ENCODE results near the gene ST7. TPM values are rescaled to one million over a fixed set of nuclear protein-coding genes. Genes with fewer than 3 reads are reported as not detected.

Gene ST7
- total RNA-seq, 1 donor from 2014 or later, result 107 TPM

- DNase-seq, result no peak
- Mint-ChIP-seq H3K27ac (ENCODE audit: unreplicated experiment) (no peak overlapping the region), H3K36me3 (ENCODE audit: unreplicated experiment) (no peaks in the 10 kb centered on the region), H3K4me1 (ENCODE audit: low read depth, unreplicated experiment) (peaks cover 7% of the 10 kb centered on the region), H3K9me3 (ENCODE audit: unreplicated experiment) (no peaks in the 10 kb centered on the region), H3K4me3 (ENCODE audit: unreplicated experiment) (no peak overlapping the region), H3K27me3 (ENCODE audit: unreplicated experiment) (peaks cover 2% of the 10 kb centered on the region)
- TF ChIP-seq, protein P1, sequence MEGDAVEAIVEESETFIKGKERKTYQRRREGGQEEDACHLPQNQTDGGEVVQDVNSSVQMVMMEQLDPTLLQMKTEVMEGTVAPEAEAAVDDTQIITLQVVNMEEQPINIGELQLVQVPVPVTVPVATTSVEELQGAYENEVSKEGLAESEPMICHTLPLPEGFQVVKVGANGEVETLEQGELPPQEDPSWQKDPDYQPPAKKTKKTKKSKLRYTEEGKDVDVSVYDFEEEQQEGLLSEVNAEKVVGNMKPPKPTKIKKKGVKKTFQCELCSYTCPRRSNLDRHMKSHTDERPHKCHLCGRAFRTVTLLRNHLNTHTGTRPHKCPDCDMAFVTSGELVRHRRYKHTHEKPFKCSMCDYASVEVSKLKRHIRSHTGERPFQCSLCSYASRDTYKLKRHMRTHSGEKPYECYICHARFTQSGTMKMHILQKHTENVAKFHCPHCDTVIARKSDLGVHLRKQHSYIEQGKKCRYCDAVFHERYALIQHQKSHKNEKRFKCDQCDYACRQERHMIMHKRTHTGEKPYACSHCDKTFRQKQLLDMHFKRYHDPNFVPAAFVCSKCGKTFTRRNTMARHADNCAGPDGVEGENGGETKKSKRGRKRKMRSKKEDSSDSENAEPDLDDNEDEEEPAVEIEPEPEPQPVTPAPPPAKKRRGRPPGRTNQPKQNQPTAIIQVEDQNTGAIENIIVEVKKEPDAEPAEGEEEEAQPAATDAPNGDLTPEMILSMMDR (IDR thresholded peaks at IDR 0.05; ENCODE audit: partially characterized antibody, unreplicated experiment), result no peak
These were observed 217.8 kb downstream of the ST7 start for GRCh38 chr7:117171106-117171505.

DNA sequence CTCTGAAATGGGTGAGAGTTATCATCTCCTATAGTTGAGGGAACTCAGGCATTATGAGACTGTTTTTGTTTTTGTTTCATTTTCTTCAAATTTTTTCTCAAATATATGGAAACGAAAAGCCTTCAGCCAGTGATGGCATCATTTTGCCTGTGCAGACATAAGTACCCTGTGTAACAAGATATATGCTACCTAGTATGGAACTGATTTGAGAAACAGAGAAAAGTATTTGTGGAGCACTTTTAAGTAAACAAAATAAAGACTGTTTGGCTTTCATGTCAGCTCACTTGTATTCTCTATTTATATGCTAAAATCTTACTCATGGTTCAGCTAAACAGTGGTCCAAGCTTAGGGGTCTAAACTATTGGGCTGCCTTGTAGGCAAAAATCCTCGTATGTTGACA is 219.0 kb downstream of the ST7 start:
- Mint-ChIP-seq H3K4me1 (ENCODE audit: low read depth, unreplicated experiment) (peaks cover 5% of the 10 kb centered on the region), H3K27ac (ENCODE audit: unreplicated experiment) (no peak overlapping the region), H3K9me3 (ENCODE audit: unreplicated experiment) (no peaks in the 10 kb centered on the region), H3K27me3 (ENCODE audit: unreplicated experiment) (peaks cover 2% of the 10 kb centered on the region), H3K36me3 (ENCODE audit: unreplicated experiment) (no peaks in the 10 kb centered on the region), H3K4me3 (ENCODE audit: unreplicated experiment) (no peak overlapping the region)
- no peak for DNase-seq
- TF ChIP-seq, protein P1 (IDR thresholded peaks at IDR 0.05; ENCODE audit: partially characterized antibody, unreplicated experiment), result no peak

DNA sequence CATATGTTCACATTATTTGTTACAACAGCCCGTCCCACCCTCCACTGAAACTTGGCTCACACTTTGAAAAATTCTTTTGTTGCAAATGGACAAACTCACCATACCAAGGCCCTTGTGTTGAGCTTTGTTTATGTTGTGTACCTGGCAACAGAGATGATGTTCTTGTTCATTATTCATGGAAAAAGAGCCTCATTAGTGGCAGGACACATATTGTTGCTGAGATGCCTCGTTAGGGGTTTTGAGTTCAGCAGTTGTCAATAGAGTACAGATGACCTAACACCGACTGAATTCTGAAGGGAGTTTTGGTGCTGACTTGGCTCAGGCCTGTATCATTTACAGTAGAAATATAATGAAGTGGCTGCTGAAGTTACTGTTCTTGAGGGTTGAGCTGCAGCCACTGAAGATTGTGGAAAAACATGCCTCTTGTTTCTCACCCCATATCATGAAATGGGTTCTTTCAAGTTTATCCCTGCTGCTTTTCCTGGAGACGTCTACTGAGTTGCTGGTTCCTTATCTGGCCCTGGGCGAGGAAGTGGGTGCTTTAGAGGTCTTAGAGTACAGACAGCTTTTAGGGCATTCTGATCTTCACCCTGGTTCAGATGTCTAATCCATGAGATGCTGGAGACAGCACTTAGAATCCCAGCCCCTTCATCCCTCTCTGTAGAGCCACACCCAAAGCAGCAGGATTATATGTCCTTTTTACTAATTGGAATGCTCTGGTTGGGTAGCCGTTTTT is 219.9 kb downstream of the ST7 start:
- Mint-ChIP-seq H3K36me3 (ENCODE audit: unreplicated experiment) (no peaks in the 10 kb centered on the region), H3K9me3 (ENCODE audit: unreplicated experiment) (no peaks in the 10 kb centered on the region), H3K4me1 (ENCODE audit: low read depth, unreplicated experiment) (peaks cover 3% of the 10 kb centered on the region), H3K27me3 (ENCODE audit: unreplicated experiment) (no peaks in the 10 kb centered on the region), H3K27ac (ENCODE audit: unreplicated experiment) (no peak overlapping the region), H3K4me3 (ENCODE audit: unreplicated experiment) (no peak overlapping the region)
- DNase-seq, result no peak
- TF ChIP-seq, protein P1 (IDR thresholded peaks at IDR 0.05; ENCODE audit: partially characterized antibody, unreplicated experiment), result no peak

DNA sequence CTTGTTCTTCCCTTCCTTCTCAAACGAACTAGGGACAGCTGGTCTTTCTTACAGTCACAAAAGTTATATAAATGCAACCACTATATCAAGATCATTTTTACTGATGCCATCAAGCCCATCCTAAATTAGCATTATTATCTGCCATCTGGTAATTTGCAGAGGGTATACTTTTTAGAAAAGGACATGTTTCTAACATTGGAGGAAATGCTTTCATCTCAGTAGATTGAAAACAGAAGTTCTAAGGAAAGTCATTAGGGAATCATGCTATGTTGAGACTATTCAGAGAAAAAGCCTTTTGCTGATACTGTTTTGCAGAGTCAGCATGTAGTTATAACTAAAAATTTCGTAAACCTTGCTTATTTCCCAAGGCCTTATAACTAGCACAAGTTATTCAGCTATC is 222.9 kb downstream of the ST7 start:
- TF ChIP-seq, protein P1 (IDR thresholded peaks at IDR 0.05; ENCODE audit: partially characterized antibody, unreplicated experiment), result no peak
- H3K4me3 Mint-ChIP-seq (ENCODE audit: unreplicated experiment), result no peak overlapping the region
- H3K4me1 Mint-ChIP-seq (ENCODE audit: low read depth, unreplicated experiment), result peaks cover 3% of the 10 kb centered on the region
- H3K27me3 Mint-ChIP-seq (ENCODE audit: unreplicated experiment), result no peaks in the 10 kb centered on the region
- H3K27ac Mint-ChIP-seq (ENCODE audit: unreplicated experiment), result no peak overlapping the region
- no peaks in the 10 kb centered on the region for H3K9me3 Mint-ChIP-seq (ENCODE audit: unreplicated experiment)
- DNase-seq, result no peak
- H3K36me3 Mint-ChIP-seq (ENCODE audit: unreplicated experiment), result no peaks in the 10 kb centered on the region

DNA sequence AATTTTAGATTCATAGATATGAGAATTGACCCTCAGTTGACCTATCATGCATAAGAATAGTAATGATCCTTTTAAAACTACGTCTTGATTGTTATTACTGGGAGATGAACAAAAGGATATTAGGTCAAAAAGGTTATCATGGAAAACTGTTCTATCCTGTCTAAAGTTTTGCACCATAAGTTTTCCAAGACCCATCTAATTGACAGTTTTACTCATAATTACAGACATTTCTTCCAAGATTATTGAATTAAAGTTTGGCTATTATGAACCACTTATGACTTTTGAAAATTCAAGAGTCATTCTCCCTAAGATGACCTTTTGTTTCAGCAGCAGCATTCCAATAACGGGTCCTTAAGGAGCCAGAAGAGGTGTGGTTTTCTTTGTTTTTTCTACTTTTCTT is 225.3 kb downstream of the ST7 start:
- no peak for DNase-seq
- Mint-ChIP-seq H3K9me3 (ENCODE audit: unreplicated experiment) (peaks cover 3% of the 10 kb centered on the region), H3K27me3 (ENCODE audit: unreplicated experiment) (no peaks in the 10 kb centered on the region), H3K27ac (ENCODE audit: unreplicated experiment) (no peak overlapping the region), H3K36me3 (ENCODE audit: unreplicated experiment) (peaks cover 3% of the 10 kb centered on the region), H3K4me1 (ENCODE audit: low read depth, unreplicated experiment) (no peaks in the 10 kb centered on the region), H3K4me3 (ENCODE audit: unreplicated experiment) (no peak overlapping the region)
- TF ChIP-seq, protein P1 (IDR thresholded peaks at IDR 0.05; ENCODE audit: partially characterized antibody, unreplicated experiment), result no peak
